HG03039 (cell line): Measurements from ENCODE around the gene DMD.
"Not testable (repeated sequence)": the region's sequence is repeated elsewhere in the genome, so short reads cannot be mapped to it uniquely, and the experiment has no call there.

Source experiments
- ATAC-seq: cut with Tn5 transposase; IDR thresholded peaks from one replicate; pipeline ENCODE4 v1.9.1; 2021; ENCODE audit warnings: mild to moderate bottlenecking, moderate library complexity; ENCODE audit not compliant: unreplicated experiment

The DMD gene

GRCh38 chrX:33156152-33156726 lies 55.1 kb downstream of the DMD start:
- no peak for ATAC-seq

DNA sequence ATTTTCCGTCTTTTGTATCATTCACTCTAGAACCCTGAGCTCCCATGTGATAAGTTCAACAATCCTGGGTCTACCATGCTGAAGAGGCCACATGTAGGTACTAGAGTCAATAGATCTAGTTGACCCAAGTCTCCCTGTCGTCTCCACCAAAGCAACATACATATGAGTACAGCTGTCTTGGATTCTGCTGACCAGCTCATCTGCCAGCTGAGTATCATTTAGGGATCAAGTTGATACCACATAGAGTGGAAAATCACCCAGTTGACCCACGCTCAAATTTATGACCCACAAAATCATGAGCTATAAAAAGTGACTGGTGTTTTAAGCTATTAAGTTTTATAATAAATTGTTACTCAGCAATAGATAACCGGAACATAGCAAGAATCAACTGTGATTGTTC lies 61.8 kb downstream of the DMD start:
- no peak for ATAC-seq

DNA sequence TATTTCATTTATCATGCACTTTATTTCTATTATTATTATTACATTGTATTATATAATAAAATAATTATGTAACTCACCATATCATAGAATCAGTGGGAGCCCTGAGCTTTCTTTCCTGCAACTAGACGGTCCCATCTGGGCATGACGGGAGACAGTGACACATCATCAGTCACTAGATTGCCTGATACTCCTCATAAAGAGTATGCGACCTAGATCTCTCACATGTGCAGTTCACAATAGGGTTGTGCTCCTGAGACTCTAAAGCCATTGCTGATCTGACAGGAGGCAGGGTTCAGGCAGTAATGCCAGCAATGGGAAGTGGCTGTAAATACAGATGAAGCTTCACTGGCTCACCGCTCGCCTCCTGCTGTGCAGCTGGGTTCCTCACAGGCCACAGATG lies 62.3 kb downstream of the DMD start:
- ATAC-seq, result no peak

DNA sequence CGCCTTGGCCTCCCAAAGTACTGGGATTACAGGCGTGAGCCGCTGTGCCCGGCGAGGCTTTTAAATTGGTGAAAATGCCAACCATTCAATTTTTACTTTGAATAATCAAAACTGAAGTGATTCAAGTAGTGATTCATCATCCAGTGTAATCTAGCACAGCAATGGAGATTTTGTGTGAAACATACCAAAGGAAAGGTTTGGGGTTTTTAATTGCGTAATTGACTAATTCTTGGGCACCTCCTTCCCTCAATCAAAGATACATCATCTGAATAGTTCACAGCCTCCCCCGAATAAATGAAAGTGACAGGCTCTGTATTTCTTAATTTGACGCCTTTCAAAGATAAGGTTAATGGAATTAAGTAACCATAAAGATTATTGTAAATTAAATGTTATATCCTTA lies 69.0 kb downstream of the DMD start:
- no peak for ATAC-seq

DNA sequence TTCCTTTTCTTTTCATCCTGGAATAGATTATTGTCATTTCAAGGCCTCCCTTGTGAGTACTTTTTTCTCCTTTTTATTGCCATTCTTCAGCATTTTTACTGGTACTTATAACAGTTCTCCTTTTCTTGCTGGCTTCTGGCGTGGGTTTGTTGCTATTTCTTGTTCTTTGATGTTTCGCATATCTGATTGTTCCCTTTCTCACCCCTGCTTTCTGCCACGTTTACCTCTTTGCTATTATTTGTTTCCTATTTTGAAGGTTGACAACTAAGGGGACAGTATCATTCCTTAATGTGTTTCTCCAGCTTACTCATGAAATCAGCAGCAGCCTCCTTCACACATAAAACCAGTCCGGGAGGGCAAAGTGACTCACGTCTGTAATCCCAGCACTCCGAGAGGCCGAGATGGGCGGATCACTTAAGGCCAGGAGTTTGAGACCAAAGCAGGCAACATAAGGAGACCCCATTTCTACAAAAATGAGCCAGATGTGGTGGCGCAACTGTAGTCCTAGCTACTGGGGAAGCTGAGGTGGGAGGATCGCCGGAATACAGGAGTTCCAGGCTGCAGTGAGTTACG lies 72.6 kb downstream of the DMD start:
- ATAC-seq, result no peak

DNA sequence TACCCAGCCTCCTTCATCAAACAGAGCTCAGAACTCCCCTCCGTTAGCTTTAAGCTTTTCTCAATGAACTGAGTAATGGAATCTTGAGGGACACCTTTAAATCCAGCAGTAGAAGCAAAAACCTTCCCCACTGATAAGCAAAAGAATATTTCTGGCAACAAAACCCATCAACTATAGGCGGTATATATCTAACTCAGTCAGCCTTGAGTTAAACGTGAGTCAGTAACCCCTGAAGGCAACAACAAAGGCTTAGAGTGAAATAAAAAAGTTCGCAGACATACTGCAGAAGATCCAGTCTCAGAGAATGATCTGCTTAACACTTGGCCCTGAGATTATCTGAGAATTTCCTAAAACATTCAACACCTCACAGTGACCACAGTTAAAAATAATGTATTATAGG lies 77.2 kb downstream of the DMD start:
- ATAC-seq, result no peak

DNA sequence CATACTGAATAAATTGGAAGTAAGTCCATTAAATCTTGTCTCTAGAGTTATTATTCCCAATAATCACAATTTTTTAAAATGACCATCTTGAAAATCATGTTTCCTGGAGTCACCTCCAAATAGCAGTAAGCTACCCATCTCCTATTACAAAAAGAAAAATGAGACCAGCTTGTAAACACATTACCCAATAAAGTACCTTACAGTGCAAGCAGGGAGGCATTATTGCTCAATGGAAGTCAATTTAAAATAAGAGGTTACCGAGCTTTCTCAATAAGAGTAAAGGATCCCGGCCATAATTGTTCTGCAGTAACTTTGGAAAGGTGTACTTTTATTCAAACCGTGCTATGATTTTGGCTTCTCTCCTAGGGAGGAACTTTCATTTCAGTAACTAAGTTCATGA lies 78.0 kb downstream of the DMD start:
- ATAC-seq, result no peak

- no peak for ATAC-seq
Measured at GRCh38 chrX:33132569-33132968, 78.8 kb downstream of the DMD start.

DNA sequence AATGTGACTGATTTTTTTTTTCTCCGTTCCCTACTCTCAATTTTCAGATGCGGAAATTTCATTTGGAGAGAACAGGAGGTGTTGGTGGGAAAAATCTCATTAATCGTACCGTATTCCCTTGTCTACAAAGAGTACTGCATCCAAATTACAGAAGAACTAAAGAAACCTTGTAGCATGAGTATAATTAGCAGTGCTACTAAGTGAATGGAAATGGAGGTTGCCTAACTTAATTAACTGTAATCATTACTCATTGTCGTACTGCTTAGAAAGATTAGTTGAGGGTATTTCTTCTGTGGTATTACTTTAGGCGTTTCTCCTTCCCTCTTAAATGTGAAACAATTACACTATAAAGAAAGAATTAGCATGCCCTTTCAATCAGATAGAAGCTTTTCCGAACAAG lies 81.7 kb downstream of the DMD start:
- no peak for ATAC-seq

GRCh38 chrX:33128048-33128805 lies 83.1 kb downstream of the DMD start:
- ATAC-seq, result no peak

DNA sequence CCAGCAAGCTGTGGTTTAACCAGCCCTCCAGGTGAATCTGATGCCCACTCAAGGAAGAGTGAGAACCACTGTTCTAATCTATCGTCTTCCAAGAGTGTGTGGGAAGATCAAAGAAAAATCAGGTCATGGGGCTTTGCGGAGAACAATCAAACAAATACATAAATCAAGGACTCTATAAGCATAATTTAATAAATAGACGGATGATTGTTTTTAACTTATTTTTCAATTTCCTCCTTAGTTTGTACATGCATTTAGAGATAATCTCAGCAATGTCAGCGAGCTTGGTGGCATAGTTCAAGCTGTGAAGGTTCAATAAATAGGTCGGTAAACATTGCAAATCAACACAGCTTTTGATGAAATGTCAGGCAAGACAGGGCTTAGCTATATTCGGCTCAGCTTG lies 84.9 kb downstream of the DMD start:
- no peak for ATAC-seq

DNA sequence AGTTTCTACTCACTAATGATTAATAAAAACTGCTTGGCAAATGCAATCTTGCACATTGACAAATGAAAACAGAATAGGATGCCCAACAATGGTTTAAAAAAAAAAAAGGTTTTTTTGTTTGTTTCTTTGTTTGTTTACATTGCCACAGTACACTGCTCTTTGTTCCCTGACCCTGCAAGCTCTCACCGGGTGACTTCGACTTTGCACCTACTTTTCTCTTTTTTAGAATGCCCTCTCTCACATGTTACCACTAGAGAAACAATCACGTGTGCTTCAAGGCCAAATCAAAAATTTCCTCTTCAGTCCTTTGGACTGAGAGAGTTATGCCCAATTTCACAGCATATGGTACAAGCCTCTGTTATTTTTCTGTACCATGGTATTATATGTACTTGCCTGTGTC lies 101.5 kb downstream of the DMD start:
- no peak for ATAC-seq

DNA sequence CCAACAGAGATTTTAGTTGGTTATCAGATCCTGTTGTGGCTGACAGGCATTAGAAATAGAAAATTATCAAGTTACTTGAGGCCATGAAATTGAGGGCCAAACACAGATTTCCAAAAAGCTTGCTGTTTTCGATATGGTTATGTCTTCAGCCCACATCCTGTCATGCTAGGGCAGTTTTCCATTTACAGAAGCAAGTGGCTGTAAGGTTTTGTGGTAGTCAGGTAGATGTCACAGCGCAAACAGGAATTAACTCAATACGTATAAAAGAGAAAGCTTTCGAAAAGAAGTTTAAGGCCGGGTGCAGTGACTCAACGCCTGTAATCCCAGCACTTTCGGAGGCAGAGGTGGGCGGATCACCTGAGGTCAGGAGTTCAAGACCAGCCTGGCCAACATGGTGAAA lies 104.6 kb downstream of the DMD start:
- ATAC-seq, result no peak

GRCh38 chrX:33095079-33095478 lies 116.3 kb downstream of the DMD start:
- ATAC-seq, result no peak

DNA sequence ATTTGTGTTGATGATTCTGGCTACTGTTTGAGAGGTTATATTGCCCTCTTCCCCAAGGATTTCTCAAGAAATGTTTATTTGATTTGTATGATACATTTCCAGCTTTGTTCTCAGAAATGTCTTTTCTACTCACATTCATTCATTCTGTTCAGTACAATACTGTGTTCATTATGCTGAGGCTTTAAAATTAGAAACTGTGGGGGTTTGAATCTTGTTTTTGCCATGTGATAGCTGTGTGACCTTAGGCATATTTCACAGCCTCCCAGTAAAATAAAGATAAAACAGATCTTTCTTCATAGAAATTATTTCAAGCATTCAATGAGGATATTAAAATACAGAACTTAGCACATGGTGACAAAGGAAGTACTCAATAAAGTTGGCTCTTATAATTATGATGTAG lies 123.9 kb downstream of the DMD start:
- no peak for ATAC-seq

GRCh38 chrX:33086886-33087285 lies 124.5 kb downstream of the DMD start:
- no peak for ATAC-seq

DNA sequence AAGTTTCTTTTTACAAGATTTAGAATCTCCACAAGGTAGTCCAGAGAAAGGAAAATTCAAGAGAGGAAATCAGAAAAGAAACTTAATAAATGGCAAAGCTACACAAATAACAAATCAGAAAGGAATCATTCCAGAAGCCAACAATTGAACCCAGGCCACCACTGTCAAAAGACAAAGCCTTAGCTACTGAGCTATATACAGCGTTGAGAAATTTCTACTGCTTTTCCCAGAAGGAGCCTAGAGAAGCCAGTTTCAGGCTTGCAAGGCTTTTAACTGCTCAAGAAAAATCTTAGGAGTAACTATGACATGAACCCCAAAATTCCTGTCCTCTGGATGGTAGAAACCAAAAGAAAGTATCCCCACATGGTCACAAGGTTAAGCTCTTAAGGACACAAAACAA lies 129.0 kb downstream of the DMD start:
- ATAC-seq, result no peak

DNA sequence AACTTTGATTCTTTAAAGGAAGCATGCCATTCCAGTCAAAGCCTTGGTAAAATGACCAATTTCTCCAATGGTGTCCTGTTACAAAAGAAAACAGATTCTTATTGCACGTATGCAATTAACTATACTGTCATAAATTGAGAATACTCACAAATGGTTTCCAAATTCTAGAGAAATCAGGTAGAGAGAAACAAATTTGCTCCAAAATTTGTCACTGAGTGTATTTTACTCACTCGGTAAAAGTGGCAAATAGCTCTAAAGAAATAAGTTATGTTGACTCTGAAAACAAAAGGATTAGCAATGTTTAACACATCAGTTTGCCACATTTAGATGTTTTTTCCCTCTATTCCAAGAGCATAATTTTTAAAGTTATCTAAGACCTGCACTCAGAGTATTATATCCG lies 133.1 kb downstream of the DMD start:
- ATAC-seq, result no peak

DNA sequence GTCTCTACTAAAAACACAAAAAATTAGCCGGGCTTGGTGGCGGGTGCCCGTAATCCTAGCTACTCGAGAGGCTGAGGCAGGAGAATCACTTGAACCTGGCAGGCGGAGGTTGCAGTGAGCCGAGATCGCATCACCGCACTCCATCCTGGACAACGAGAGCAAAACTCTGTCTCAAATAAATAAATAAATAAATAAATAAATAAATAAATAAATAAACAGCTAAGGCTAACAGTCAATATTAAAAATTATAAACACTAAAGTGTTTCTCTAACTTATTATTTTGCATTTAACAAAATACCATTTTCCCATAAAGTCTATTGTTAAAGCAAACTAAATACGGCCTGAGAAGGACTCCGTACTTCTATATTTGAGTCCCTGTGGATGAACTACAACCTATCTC lies 137.7 kb downstream of the DMD start:
- ATAC-seq, result not testable (repeated sequence)

DNA sequence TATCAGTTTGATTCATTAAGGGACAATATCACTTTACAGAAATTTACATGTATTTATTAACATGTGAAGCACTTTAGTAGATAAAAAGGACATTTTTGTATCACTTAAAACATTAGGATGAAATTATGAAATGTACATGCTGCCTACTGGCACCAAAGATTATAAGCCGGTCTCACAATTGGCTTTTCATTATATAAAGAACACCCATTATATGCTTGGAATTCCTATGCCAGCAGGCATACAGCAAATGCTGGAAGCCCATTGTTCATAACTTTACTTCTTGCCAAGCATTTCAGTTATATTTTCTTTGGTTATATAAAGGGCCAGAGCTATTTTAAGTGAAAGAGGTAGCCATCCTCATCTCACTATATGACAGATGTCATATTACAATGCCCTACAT lies 145.9 kb downstream of the DMD start:
- no peak for ATAC-seq

DNA sequence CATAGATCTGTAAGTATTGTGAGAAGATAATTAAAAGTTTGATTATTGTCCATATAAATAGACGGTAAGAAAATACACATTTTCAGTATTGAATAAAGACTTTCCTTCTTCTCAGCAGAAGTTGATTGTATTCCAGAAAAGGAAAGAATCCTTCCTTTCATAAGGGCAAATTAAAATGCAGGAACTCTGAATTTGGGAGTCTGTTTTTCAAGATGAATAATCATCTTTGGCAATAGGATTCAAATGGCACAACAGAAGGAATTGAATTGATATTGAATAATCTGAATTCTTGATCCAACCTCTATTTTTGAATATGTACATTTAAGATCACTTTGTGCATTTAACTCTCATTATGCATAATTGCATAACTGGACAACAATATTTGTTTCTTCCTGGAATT lies 149.3 kb downstream of the DMD start:
- no peak for ATAC-seq

- no peak for ATAC-seq
Measured at GRCh38 chrX:33053001-33053400, 158.3 kb downstream of the DMD start.

- ATAC-seq, result no peak
Measured at GRCh38 chrX:33045882-33046281, 165.5 kb downstream of the DMD start.
